ENCODE measurements around the gene FAHD1.

FAHD1 gene

DNA sequence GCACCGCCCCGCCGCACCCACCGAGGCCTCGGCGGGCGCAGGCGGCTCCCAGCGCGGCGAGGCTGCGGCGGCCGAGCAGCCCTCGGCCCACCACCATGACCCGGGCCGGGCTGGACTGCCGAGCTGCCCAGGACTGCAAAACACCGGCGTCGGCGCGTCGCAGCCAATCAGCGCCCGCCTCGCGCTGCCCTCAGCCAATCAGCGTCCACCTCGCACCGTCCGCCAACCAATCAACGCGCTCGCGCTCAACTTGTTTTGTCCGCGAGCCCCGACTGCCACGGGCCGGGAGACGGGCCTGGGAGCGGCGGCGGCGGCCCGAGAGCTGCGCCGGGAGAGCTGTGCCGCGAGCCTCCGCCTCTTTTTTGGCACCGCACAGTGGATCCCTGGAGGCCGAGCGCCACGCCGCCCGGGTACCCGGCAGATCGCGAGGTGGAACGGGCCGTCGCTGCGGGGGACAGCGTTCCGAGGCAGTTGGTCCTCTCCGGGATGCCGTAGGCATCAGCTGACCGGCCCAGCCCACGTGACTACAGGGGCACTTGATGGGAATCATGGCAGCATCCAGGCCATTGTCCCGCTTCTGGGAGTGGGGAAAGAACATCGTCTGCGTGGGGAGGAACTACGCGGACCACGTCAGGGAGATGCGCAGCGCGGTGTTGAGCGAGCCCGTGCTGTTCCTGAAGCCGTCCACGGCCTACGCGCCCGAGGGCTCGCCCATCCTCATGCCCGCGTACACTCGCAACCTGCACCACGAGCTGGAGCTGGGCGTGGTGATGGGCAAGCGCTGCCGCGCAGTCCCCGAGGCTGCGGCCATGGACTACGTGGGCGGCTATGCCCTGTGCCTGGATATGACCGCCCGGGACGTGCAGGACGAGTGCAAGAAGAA is at the start of gene FAHD1, which contains the start of gene HAGH:
Gene FAHD1, plus strand, starts transcription at position 516 of the 883 bp plus-strand sequence. Its CDS starts 33 bp downstream, at position 549.
Gene HAGH, minus strand, starts transcription at position 135 of the 883 bp plus-strand sequence. Its CDS starts 38 bp downstream, at position 97.
- Mint-ChIP-seq H3K4me3 (peak within 1 kb of the TSS; percentile 84 to 95), H3K27me3 (no peaks in the 10 kb centered on the region), H3K27ac (peak within 1 kb of the TSS; percentile 90 to 93), H3K9me3 (no peaks in the 10 kb centered on the region), H3K4me1 (peaks cover 48% of the 10 kb centered on the region)
- DNase-seq, result peak; percentile 93 to 95
- peak; percentile 91 for ATAC-seq

DNA sequence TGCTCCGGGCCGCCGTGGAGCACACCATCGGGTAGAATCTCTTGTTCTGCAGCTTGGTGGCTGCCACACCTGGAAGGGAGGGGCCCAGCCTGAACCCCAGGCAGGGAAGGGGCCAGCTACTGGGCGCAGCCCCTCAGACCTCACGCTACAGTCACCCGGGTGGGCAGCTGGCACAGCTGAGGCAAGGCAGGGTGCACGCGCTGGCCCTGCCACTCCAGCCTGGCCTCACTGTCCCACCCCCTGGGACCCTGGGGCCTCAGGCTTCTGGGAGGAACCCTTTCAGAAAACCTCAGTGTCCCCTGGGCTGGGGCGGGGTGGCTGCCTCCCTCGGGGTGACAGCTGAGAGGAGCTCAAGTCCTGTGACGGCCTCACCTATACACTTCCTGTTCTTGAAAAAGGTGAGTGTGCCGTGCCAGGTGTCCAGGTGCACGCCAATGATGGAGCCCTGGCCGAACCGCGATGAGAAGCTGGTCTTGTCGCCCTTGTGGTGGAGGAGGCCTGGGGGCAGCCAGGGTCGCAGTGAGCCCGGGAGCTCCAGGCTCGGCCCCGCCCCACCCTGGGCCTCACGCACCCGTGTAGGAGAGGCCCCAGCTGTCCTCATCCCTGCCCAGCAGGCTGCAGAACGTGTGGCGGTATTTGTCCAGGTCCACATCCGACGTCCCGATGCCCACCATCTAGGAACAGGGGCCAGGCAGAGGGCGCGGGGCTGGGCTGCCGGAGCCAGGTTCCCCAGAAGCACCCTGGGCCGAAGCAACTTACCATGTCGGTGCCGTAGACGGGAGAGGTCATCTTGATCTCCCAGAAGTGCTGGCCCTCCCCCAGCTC is 49.4 kb upstream of the FAHD1 start:
- H3K4me1 Mint-ChIP-seq, result peaks cover 24% of the 10 kb centered on the region
- H3K9me3 Mint-ChIP-seq, result no peaks in the 10 kb centered on the region
- no peak overlapping the region for H3K4me3 Mint-ChIP-seq
- ATAC-seq, result no peak
- no peak overlapping the region for H3K27ac Mint-ChIP-seq
- H3K27me3 Mint-ChIP-seq, result no peaks in the 10 kb centered on the region
- DNase-seq, result no peak

DNA sequence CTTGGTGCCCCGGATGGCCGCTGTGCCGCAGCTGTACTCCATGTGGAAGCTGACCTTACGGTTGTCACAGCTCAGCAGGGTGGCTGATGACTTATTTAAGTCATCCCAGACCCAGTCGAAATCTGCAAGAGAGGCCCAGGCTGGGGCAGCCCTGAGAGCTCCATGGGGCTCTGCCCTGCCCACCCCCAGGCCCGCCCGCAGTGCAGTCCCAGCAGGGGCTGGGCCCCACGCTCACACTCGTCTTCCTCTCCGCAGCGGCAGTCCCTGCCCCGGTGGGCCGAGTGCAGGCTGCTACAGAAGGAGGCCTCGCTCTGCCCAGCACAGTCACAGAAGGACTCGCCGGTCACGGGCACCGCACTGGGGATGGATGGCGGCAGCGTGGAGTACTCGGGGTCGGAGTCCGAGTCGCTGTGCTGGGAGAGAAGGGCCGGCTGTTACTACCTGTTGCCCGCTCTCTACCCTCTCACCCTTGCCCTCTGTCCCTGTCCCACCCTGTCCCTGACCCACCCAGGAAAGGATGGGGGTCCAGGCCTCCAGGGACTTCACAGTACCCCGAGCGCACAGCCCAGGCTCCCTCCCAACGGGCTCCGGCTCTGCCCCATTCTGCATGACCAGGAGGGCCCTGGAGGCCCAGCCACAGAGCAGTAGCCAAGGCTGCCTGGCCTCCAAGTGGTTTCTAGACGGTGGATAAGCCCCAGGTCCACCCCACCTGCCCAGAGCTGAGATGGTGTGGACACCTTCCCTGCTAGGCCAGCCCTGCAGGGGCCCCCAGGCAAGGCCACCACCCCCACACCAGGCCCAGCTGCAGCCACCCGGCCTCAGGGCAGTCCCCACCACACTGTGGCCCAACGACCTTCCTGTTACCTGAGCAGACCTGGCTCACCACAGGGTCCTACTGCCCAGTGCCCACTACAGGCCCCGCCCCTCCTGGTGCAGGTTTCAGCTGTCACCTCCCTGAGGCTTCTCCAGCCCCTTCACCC is 48.5 kb upstream of the FAHD1 start:
- DNase-seq (no peak), ATAC-seq (no peak)
- H3K27ac Mint-ChIP-seq, result no peak overlapping the region
- H3K9me3 Mint-ChIP-seq, result no peaks in the 10 kb centered on the region
- no peaks in the 10 kb centered on the region for H3K27me3 Mint-ChIP-seq
- H3K4me3 Mint-ChIP-seq, result no peak overlapping the region
- peaks cover 27% of the 10 kb centered on the region for H3K4me1 Mint-ChIP-seq

DNA sequence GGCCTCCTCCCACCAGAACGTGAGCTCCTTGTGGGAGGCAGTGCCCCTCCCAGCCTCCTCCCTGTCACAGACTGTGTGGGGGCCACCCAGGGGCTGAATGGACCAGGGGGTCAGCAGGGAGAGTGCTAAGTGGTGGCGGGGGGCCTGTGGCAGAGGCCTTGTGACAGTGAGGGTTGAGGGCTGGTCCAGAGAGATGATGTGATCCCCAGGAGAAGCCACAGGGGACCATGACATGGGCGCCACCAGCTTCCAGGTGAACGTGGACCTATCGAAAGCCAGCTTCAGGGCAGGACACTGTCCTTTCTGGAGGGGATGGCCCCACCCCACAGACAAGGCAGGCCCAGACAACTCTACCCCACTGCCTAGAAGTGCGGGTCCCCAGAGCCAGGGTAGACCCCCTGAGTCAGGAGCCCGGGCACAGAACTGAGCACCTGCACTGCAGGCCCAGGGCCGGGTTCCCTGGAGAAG is 47.7 kb upstream of the FAHD1 start:
- H3K9me3 Mint-ChIP-seq, result no peaks in the 10 kb centered on the region
- H3K27me3 Mint-ChIP-seq, result no peaks in the 10 kb centered on the region
- DNase-seq (no peak), ATAC-seq (no peak)
- H3K4me3 Mint-ChIP-seq, result no peak overlapping the region
- H3K27ac Mint-ChIP-seq, result no peak overlapping the region
- H3K4me1 Mint-ChIP-seq, result peaks cover 29% of the 10 kb centered on the region

DNA sequence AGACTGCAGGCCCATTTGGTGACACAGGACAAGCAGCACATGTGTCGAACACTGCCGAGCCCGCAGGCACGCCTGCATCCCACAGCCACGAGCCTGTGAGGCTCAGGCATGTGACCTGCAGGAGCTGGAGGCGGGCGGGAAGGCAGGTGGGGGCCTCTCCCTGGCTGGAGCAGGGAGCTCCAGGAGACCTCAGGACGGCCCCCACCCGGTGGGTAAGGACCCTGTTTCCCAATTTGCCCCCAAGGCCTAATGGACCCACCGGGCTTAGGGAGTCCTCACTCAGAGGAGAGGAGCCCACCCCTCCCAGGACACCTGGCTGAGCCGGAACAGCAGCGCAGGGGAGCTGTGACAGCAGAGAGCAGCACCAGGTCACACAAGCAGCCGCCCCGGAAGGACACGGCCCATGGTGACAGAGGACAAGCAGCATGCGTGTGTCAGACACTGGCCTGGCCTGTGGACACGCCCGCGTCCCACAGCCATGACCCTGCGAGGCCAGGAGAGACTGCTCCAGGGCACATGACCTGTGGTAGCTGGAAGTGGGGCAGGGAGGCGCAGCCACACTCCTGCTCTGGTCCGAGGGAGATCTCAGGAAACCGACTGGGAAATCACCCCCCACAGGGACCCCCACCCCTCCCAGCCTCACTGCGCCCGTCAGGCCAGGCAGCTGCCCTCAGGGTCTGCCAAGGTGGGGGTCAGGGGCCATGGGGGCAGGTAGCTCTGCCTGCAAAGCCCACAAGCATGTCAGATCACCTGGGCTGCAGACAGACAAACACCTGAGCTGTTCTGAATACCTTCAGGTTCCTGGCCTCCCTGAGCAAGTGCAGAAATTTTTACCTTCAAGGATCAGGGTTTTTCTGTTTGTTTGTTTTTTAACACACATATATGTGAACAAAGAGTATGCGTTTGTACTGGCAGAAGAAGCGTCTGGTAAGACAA is 47.0 kb upstream of the FAHD1 start:
- Mint-ChIP-seq H3K4me3 (peak overlapping the region; percentile 21 to 35), H3K4me1 (peaks cover 28% of the 10 kb centered on the region), H3K27ac (peak overlapping the region in 1 of 2 donors; percentile 27), H3K9me3 (no peaks in the 10 kb centered on the region), H3K27me3 (no peaks in the 10 kb centered on the region)
- DNase-seq, result no peak
- ATAC-seq, result no peak

DNA sequence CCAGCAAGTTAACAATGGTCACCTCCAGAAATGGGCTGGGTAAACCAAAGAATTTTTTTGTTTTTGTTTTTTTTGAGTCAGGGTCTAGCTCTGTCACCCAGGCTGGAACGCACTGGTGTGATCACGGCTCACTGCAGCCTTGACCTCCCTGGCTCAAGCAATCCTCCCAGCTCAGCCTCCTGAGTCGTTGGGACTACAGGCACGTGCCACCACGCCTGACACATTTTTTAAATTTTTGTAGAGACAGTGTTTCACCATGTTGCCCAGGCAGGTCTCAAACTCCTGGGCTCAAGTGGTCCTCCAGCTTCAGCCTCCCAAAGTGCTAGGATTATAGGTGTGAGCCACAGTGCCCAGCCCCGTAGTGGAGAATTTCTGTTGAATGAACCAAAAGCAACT is 46.3 kb upstream of the FAHD1 start:
- Mint-ChIP-seq H3K9me3 (no peaks in the 10 kb centered on the region), H3K4me3 (peak overlapping the region in 1 of 2 donors; percentile 88), H3K27me3 (no peaks in the 10 kb centered on the region), H3K4me1 (peaks cover 32% of the 10 kb centered on the region), H3K27ac (no peak overlapping the region)
- DNase-seq (no peak), ATAC-seq (no peak)

DNA sequence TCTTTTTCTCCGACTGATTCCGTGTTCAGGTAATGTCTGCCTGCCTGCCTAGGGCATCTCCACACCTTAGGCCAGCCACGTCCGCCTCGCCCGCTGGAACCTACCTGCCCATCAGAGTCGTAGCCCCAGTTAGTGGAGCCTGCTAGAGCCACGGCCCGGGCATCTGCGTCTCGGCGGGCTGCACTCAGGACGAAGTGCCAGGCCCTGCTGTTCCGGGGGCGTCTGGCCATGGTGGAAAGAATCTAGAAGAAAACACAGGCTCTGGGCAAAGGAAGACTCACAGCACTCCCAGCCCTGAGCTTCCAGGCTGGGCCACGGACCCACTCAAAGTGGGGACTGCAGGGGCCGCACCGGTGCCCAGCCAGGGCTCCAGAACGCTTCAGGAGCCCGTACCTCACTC is 45.8 kb upstream of the FAHD1 start:
- H3K27ac Mint-ChIP-seq, result peak overlapping the region; percentile 44 to 63
- H3K4me3 Mint-ChIP-seq, result peak overlapping the region; percentile 78 to 88
- ATAC-seq (no peak), DNase-seq (no peak)
- H3K9me3 Mint-ChIP-seq, result no peaks in the 10 kb centered on the region
- H3K27me3 Mint-ChIP-seq, result no peaks in the 10 kb centered on the region
- H3K4me1 Mint-ChIP-seq, result peaks cover 34% of the 10 kb centered on the region

DNA sequence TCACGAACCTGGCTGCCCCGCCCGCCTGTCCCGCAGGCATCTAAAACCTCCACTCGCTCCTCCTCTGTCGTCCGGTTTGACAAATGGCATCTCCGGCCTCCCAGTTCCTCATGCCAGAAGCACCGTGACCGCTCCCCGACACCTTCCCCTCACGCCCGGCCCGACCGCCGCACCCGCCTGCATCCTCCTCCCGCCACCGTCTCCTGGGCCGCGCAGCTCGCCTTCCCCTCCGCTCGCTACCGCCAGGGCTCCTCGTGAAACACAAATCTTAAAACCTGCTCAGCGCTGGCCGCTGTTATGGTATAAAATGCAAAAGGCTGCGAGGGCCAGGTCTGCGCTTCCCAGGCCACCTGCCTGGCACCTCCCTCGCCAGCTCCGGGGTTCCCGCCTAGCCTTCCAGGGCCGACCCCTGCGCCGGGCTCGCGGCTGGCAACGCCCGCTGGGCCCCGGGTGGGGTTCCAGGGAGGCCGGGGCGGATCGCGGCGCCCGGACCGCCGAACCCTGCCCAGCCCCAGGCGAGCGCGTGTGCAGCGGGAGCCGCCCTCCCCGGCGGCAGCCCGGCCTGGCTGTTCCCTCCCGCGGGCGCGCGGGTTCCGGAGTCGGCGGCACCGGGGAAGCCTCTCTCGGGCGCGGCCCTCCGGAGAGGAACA is 45.1 kb upstream of the FAHD1 start:
- H3K4me1 Mint-ChIP-seq, result peaks cover 34% of the 10 kb centered on the region
- H3K4me3 Mint-ChIP-seq, result peak overlapping the region; percentile 88 to 92
- ATAC-seq, result peak; percentile 25
- H3K27me3 Mint-ChIP-seq, result no peaks in the 10 kb centered on the region
- peak; percentile 41 to 49 for DNase-seq
- H3K9me3 Mint-ChIP-seq, result no peaks in the 10 kb centered on the region
- H3K27ac Mint-ChIP-seq, result peak overlapping the region; percentile 44 to 63

DNA sequence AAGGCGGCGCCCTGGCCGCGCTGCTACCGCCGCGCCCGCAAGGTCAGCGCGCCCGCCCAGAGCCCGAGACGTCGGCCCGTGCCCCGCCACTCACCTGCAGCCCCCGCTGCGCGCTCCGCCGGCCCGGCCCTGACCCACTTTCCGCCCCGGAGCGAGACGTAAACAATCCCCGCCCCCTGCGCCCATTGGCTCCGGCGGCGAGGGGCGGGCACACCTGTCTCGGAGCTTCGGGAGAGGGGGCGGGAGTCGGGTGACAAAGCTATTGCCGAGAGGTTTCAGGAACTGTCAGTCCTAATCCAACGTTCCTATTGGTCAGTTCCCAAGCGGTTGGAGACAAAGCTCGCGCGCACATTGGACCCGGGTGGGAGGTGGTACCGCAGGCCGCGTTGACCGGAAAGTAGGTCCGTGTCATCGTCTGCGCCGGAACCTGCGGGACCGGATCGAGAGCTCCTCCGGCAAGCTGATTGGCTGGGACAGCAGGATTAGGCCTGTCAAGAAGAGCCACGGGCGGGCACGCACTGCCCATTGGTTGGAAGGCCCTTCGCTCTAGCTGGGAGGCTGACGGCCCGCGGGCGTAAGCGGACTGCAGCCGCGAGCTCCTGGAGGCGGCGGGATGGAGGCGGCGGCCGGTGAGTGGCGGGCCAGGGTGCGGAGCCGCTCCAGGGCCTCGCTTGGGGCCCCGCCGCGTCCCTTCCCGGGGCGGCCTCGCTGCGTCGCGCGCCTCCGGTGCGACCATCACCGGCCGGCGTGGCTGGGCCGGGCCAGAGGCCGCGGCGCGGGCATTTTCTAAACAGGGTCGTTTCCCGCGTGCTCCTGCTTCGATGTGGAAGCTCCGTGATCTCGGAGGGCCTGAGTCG is 44.4 kb upstream of the FAHD1 start, which contains the start of the genes NUBP2 and SPSB3:
Gene NUBP2, plus strand, starts transcription at position 553 of the 857 bp plus-strand sequence. Its CDS starts 61 bp downstream, at position 614.
Gene SPSB3, minus strand, starts transcription at position 164 of the 857 bp plus-strand sequence. CDS start 1,088 bp downstream, outside the sequence.
- peaks cover 34% of the 10 kb centered on the region for H3K4me1 Mint-ChIP-seq
- peak; percentile 93 for ATAC-seq

DNA sequence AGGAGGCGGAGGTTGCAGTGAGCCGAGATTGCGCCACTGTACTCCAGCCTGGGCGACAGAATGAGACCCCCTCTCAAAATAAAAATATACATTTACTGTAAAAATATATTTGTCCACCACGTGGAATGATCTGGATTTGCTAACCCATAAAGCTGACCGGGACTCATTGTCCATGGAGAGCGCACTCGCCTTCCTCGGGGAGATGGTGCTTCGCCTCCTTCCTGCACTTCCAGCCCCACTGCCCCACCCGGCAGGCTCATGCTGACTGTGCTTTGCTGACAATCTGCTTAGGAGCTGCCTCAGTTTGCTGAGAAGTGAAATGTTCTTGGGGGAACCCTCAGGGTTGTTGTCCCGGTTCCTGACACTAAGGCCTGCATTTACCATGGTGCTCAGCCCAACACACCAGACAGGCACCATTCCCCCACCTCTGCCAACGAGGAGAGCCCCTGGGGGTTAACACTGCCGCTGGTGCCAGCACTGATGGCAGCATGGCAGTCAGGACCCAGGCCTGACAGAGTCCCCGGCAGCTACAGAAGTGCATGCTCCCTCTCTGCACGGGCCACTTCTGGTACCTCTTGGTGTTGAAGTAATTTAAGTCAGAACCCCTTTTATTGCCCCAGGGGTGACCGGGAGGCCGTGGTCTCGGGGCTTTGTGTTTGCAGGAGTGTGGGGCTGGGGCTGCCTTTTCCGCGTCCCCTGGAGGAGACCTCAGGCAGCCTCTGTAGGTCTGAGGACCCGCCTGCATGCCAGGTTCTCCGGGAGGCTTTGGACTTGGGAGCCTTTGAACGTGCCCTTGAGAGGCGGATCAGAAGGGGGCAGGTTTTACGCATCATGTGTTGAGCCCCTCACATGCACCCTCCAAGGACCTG is 41.8 kb upstream of the FAHD1 start:
- H3K4me3 Mint-ChIP-seq, result peak overlapping the region; percentile 45 to 60
- H3K4me1 Mint-ChIP-seq, result peaks cover 40% of the 10 kb centered on the region
- H3K27me3 Mint-ChIP-seq, result no peaks in the 10 kb centered on the region
- no peak overlapping the region for H3K27ac Mint-ChIP-seq
- DNase-seq (no peak), ATAC-seq (no peak)
- H3K9me3 Mint-ChIP-seq, result no peaks in the 10 kb centered on the region

More for the DNA sequence above, 44.4 kb upstream of the FAHD1 start, which contains the start of the genes NUBP2 and SPSB3:
- Mint-ChIP-seq H3K4me3 (peak within 1 kb of the TSS; percentile 90 to 92), H3K9me3 (no peaks in the 10 kb centered on the region), H3K27me3 (no peaks in the 10 kb centered on the region), H3K27ac (peak within 1 kb of the TSS; percentile 78 to 94)
- peak; percentile 98 to 100 for DNase-seq

DNA sequence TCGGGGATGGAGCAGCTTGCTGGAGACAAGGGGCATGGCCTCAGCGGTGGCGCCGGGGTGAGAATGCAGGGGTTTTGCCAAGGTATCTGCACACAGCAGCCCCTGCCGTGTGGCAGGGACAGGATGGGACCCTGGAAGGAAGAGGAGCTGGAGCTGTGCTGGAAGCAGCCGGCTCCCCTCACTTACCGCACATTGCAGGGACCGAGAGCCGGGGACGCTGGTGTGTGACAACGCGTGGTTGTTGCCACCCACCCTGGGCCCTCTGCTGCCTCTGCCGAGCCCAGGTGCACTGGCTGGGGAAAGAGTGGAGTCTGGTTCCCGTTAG is 41.2 kb upstream of the FAHD1 start:
- H3K4me1 Mint-ChIP-seq, result peaks cover 40% of the 10 kb centered on the region

More for the DNA sequence above, 41.2 kb upstream of the FAHD1 start:
- ATAC-seq, result no peak
- Mint-ChIP-seq H3K4me3 (no peak overlapping the region), H3K27ac (no peak overlapping the region), H3K9me3 (no peaks in the 10 kb centered on the region), H3K27me3 (no peaks in the 10 kb centered on the region)
- no peak for DNase-seq
